MM.1S (cell line): ENCODE results near the gene CD300LF.

Experiments
- DNase-seq: peaks from one replicate; pipeline ENCODE4 v3.0.0-alpha.2; 2015
- H2AFZ ChIP-seq: fragments of 300-600 bp; sonication (generic); 2 replicates; pipeline ENCODE4 v1.6.0; 2016; ENCODE audit warnings: antibody characterized with exemption, low read length
- H3F3A ChIP-seq: fragments of 300-600 bp; sonication (generic); 2 replicates; pipeline ENCODE4 v1.6.1; 2016; ENCODE audit warnings: mild to moderate bottlenecking, antibody characterized with exemption, low read length, moderate library complexity, mixed read lengths; ENCODE audit not compliant: insufficient read depth
- H3K27ac ChIP-seq: fragments of 300-600 bp; sonication (generic); 2 replicates; pipeline ENCODE4 v1.5.1; 2016; ENCODE audit warnings: mild to moderate bottlenecking, low read length
- H3K27me3 ChIP-seq: fragments of 300-600 bp; sonication (generic); replicated peaks from 2 replicates; pipeline ENCODE4 v1.6.0; 2016; ENCODE audit warnings: low read length; ENCODE audit not compliant: insufficient read depth
- H3K36me3 ChIP-seq: fragments of 300-600 bp; sonication (generic); replicated peaks from 2 replicates; pipeline ENCODE4 v1.6.1; 2016; ENCODE audit warnings: mild to moderate bottlenecking, low read length, mixed read lengths; ENCODE audit not compliant: insufficient read depth
- H3K4me1 ChIP-seq: fragments of 300-600 bp; sonication (generic); 2 replicates; pipeline ENCODE4 v1.6.1; 2016; ENCODE audit warnings: low read length, mixed read lengths
- H3K4me2 ChIP-seq: fragments of 300-600 bp; sonication (generic); 2 replicates; pipeline ENCODE4 v1.6.0; 2016; ENCODE audit warnings: low read depth, low read length
- H3K4me3 ChIP-seq: fragments of 300-600 bp; sonication (generic); 2 replicates; pipeline ENCODE4 v1.5.1; 2016; ENCODE audit warnings: low read length, mixed read lengths
- H3K79me2 ChIP-seq: fragments of 300-600 bp; sonication (generic); 2 replicates; pipeline ENCODE4 v1.6.1; 2016; ENCODE audit warnings: mixed run types, low read length, mixed read lengths
- H3K9ac ChIP-seq: fragments of 300-600 bp; sonication (generic); 2 replicates; pipeline ENCODE4 v1.6.1; 2016; ENCODE audit warnings: low read length, mixed read lengths
- H3K9me2 ChIP-seq: fragments of 300-600 bp; sonication (generic); replicated peaks from 2 replicates; pipeline ENCODE4 v1.6.1; 2016; ENCODE audit warnings: mild to moderate bottlenecking, low read length, mixed read lengths; ENCODE audit not compliant: insufficient read depth
- H3K9me3 ChIP-seq: fragments of 300-600 bp; sonication (generic); replicated peaks from 2 replicates; pipeline ENCODE4 v1.6.1; 2016; ENCODE audit warnings: mild to moderate bottlenecking, low read length, mixed read lengths; ENCODE audit not compliant: insufficient read depth
- H4K20me1 ChIP-seq: fragments of 300-600 bp; sonication (generic); 2 replicates; pipeline ENCODE4 v1.6.1; 2016; ENCODE audit warnings: mild to moderate bottlenecking, low read length, moderate library complexity, mixed read lengths; ENCODE audit not compliant: insufficient read depth
- EZH2 ChIP-seq: fragments of 300-600 bp; sonication (generic); optimal IDR thresholded peaks from 2 replicates; pipeline ENCODE3; 2017; ENCODE audit warnings: low read depth, mild to moderate bottlenecking, antibody characterized with exemption, low read length, mixed read lengths
- EZH2phosphoT487 ChIP-seq: fragments of 300-600 bp; sonication (generic); IDR thresholded peaks from 2 replicates; pipeline ENCODE4 v1.6.1; 2018; ENCODE audit warnings: antibody characterized with exemption, low read length
- TF ChIP-seq, protein P1 (sequence below): fragments of 300-600 bp; sonication (generic); IDR thresholded peaks from 2 replicates; pipeline ENCODE4 v1.5.1; 2016; ENCODE audit warnings: antibody characterized with exemption, low read length, mixed read lengths

Gene CD300LF

DNA sequence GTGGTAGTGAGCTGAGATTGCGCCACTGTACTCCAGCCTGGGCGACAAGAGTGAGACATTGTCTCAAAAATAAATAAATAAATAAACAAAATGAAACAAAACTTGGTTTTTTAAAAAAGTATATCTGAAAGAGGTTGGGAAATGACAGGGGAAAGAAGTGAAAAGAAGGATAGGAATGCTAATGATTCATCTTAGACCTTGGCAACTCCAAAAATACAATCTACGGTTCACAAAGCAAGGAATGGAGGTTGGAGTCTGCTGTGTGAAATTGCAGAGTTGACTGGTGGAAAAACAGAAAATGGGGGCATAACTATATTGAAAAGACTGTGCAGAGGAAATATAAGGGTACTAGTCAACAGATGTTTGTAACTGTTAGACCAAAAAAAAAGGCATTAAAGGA, 49.2 kb downstream of the CD300LF start:
- Histone ChIP-seq H3K27me3 (peaks cover 13% of the 10 kb centered on the region), H3K27ac (no peak overlapping the region), H3K36me3 (no peaks in the 10 kb centered on the region), H2AFZ (no peak overlapping the region), H3F3A (no peaks in the 10 kb centered on the region), H3K9me3 (no peaks in the 10 kb centered on the region), H3K4me2 (no peak overlapping the region), H3K79me2 (no peaks in the 10 kb centered on the region), H3K9ac (no peak overlapping the region), H3K4me1 (no peaks in the 10 kb centered on the region), H4K20me1 (no peaks in the 10 kb centered on the region), H3K9me2 (no peaks in the 10 kb centered on the region), H3K4me3 (no peak overlapping the region)
- no peak for DNase-seq
- no peak for TF ChIP-seq EZH2phosphoT487
- TF ChIP-seq, protein P1, sequence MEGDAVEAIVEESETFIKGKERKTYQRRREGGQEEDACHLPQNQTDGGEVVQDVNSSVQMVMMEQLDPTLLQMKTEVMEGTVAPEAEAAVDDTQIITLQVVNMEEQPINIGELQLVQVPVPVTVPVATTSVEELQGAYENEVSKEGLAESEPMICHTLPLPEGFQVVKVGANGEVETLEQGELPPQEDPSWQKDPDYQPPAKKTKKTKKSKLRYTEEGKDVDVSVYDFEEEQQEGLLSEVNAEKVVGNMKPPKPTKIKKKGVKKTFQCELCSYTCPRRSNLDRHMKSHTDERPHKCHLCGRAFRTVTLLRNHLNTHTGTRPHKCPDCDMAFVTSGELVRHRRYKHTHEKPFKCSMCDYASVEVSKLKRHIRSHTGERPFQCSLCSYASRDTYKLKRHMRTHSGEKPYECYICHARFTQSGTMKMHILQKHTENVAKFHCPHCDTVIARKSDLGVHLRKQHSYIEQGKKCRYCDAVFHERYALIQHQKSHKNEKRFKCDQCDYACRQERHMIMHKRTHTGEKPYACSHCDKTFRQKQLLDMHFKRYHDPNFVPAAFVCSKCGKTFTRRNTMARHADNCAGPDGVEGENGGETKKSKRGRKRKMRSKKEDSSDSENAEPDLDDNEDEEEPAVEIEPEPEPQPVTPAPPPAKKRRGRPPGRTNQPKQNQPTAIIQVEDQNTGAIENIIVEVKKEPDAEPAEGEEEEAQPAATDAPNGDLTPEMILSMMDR, result no peak
- no peak for TF ChIP-seq EZH2

DNA sequence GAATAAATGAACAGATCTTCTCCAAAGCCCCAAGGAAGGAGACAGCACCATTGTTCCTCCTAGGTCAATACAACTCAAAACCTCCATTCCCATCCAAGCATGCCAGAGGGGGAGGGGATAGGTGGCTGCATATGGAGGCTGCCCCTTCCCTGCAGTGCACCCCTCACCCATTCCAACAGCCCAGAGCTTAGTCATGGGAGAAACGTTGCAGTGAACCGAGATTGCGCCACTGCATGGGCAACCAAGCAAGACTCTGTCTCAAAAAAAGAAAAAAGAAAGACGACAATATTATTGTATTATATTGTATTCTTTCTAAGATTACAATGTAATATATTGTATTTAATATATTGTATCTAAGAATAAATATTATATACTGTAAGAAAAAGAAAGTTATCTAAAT, 52.8 kb downstream of the CD300LF start:
- no peaks in the 10 kb centered on the region for H3K4me1 ChIP-seq
- H3K4me3 ChIP-seq, result no peak overlapping the region
- H3K9ac ChIP-seq, result no peak overlapping the region
- H3K36me3 ChIP-seq, result no peaks in the 10 kb centered on the region
- TF ChIP-seq EZH2phosphoT487 (no peak), EZH2 (no peak)
- TF ChIP-seq, protein P1, result no peak
- H3K4me2 ChIP-seq, result no peak overlapping the region
- no peaks in the 10 kb centered on the region for H3F3A ChIP-seq
- no peak for DNase-seq
- H3K27ac ChIP-seq, result no peak overlapping the region
- H2AFZ ChIP-seq, result no peak overlapping the region
- no peaks in the 10 kb centered on the region for H3K9me3 ChIP-seq
- H3K79me2 ChIP-seq, result no peaks in the 10 kb centered on the region
- H4K20me1 ChIP-seq, result no peaks in the 10 kb centered on the region
- H3K9me2 ChIP-seq, result no peaks in the 10 kb centered on the region
- H3K27me3 ChIP-seq, result 0 out of 2 replicates have a peak, but pooled peaks cover 8% of the 10 kb centered on the region

DNA sequence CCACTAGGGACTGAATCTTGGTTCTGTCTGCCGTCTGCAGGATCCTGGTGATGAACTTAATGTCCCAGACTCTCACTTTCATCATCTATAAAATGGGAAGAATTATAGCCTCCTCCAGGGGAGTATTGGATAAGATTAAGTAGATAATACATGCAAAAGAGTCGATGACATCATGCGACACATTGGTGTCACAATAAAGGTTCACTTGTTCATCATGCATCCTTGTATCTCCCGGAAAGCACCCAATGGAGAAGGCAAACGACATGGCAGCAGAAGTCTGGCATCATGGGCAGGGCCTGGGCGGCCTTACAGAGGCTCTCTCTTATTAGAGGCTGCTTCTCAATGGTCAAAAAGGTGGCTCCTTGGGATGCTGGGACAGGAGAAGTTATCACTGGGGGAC, 54.1 kb downstream of the CD300LF start:
- no peaks in the 10 kb centered on the region for H3K9me3 ChIP-seq
- H3K9me2 ChIP-seq, result no peaks in the 10 kb centered on the region
- H3K4me2 ChIP-seq, result no peak overlapping the region
- peaks cover 14% of the 10 kb centered on the region for H3K27me3 ChIP-seq
- TF ChIP-seq EZH2 (no peak), EZH2phosphoT487 (no peak)
- TF ChIP-seq, protein P1, result no peak
- H2AFZ ChIP-seq, result no peak overlapping the region
- H3K9ac ChIP-seq, result no peak overlapping the region
- no peaks in the 10 kb centered on the region for H3F3A ChIP-seq
- no peak overlapping the region for H3K4me3 ChIP-seq
- H3K79me2 ChIP-seq, result no peaks in the 10 kb centered on the region
- H4K20me1 ChIP-seq, result no peaks in the 10 kb centered on the region
- no peaks in the 10 kb centered on the region for H3K36me3 ChIP-seq
- H3K4me1 ChIP-seq, result no peaks in the 10 kb centered on the region
- no peak for DNase-seq
- no peak overlapping the region for H3K27ac ChIP-seq

DNA sequence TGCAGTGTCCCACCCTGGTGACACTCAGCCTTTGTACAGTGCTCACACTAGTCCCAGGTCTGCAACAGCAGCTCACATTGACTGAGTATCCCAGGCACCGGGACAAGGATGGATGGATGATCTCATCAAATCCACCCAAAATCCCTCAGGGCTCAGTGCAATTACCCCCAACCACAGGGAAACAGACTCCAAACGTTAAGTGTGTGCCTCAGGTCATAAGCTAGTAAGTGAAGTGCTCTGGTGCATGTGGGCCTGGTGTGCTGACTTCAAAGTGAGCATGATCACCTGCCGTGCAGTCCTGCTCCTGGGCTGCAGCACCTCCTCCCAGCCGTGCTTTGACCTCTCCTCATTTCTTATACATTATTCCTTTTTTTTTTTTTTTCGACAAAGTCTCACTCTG, 58.0 kb downstream of the CD300LF start:
- no peaks in the 10 kb centered on the region for H3K9me2 ChIP-seq
- no peak overlapping the region for H3K4me2 ChIP-seq
- H3K27me3 ChIP-seq, result peaks cover 52% of the 10 kb centered on the region
- no peaks in the 10 kb centered on the region for H4K20me1 ChIP-seq
- no peaks in the 10 kb centered on the region for H3K36me3 ChIP-seq
- no peaks in the 10 kb centered on the region for H3K4me1 ChIP-seq
- H2AFZ ChIP-seq, result no peak overlapping the region
- H3K9ac ChIP-seq, result no peak overlapping the region
- H3K4me3 ChIP-seq, result no peak overlapping the region
- no peaks in the 10 kb centered on the region for H3F3A ChIP-seq
- DNase-seq, result no peak
- H3K9me3 ChIP-seq, result no peaks in the 10 kb centered on the region
- no peaks in the 10 kb centered on the region for H3K79me2 ChIP-seq
- H3K27ac ChIP-seq, result no peak overlapping the region
- TF ChIP-seq EZH2 (no peak), EZH2phosphoT487 (no peak)
- TF ChIP-seq, protein P1, result no peak
